ENCODE results near the gene DHX34.

DNA sequence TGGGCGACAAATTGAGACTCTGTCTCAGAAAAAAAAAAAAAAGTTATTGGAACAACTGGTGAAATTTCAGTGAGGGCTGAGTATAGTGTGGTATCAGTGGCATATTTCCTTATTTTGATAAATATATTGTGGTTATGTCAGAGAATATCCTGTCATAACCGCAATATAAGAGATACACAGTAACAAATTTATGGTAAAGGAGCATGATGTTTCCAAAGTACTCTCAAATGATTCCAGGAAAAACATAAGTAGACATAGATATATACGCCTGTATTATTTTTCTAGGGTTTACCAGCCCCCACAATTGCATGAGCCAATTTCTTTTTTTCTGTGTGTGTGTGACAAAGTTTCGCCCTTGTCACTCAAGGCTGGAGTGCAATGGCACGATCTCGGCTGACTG, 45.1 kb upstream of the DHX34 start:
- TF ChIP-seq RAD21 (IDR thresholded peaks at IDR 0.05; ENCODE audit: low read length) (no peak), POLR2AphosphoS5 (IDR thresholded peaks at IDR 0.05; ENCODE audit: low read depth, low read length) (no peak), RFX5 (IDR thresholded peaks at IDR 0.05; ENCODE audit: low read length) (no peak), YY1 (IDR thresholded peaks at IDR 0.05; ENCODE audit: low read depth) (no peak)
- TF ChIP-seq, protein P1, sequence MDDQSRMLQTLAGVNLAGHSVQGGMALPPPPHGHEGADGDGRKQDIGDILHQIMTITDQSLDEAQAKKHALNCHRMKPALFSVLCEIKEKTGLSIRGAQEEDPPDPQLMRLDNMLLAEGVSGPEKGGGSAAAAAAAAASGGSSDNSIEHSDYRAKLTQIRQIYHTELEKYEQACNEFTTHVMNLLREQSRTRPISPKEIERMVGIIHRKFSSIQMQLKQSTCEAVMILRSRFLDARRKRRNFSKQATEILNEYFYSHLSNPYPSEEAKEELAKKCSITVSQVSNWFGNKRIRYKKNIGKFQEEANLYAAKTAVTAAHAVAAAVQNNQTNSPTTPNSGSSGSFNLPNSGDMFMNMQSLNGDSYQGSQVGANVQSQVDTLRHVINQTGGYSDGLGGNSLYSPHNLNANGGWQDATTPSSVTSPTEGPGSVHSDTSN (IDR thresholded peaks at IDR 0.05), result no peak
- TF ChIP-seq, protein P2, sequence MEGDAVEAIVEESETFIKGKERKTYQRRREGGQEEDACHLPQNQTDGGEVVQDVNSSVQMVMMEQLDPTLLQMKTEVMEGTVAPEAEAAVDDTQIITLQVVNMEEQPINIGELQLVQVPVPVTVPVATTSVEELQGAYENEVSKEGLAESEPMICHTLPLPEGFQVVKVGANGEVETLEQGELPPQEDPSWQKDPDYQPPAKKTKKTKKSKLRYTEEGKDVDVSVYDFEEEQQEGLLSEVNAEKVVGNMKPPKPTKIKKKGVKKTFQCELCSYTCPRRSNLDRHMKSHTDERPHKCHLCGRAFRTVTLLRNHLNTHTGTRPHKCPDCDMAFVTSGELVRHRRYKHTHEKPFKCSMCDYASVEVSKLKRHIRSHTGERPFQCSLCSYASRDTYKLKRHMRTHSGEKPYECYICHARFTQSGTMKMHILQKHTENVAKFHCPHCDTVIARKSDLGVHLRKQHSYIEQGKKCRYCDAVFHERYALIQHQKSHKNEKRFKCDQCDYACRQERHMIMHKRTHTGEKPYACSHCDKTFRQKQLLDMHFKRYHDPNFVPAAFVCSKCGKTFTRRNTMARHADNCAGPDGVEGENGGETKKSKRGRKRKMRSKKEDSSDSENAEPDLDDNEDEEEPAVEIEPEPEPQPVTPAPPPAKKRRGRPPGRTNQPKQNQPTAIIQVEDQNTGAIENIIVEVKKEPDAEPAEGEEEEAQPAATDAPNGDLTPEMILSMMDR (IDR thresholded peaks at IDR 0.05), result no peak
